Measurements from ENCODE around the gene PKM. TPM values are rescaled to one million over a fixed set of nuclear protein-coding genes. Genes with fewer than 3 reads are reported as not detected.
A peak's percentile ranks its signal among the peaks of the same experiment; 100 is the strongest.
"Not testable (repeated sequence)": the region's sequence is repeated elsewhere in the genome, so short reads cannot be mapped to it uniquely, and the experiment has no call there.

PKM gene
- 2,644 and 2,870 TPM in 2 replicates for total RNA-seq (2014; rRNA removed; shearing (Covaris generic))

- peak; percentile 99 for DNase-seq (ENCODE audit: low read depth)
These were observed at the start of gene PKM for GRCh38 chr15:72231066-72231832. Gene PKM, minus strand, starts transcription at chr15:72231190. Its CDS starts 12,093 bp downstream, at chr15:72219097.

- DNase-seq (ENCODE audit: low read depth) = no peak
These were observed 49.8 kb upstream of the PKM start for GRCh38 chr15:72280751-72281150.

DNA sequence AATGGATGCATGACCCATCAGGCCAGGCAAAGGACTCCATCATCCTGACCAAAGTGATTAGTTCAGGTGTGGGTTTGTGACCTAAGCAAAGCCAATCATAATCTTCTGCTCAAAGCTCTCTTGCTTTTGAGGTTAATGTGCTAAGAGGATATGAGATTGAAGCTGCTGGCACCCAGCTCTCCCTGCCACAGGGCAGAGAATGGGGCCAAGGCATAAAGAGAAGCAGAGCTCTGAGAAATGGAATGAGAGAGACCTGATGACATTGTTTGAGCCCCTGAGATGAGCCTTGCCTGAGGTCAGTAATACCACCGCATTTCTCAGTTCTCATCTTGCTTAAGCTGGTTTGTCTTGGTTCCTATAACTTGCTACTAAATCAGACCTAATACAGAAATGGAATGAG is 47.7 kb upstream of the PKM start:
- DNase-seq (ENCODE audit: low read depth) = no peak

- DNase-seq (ENCODE audit: low read depth) = no peak
These were observed 45.3 kb upstream of the PKM start for GRCh38 chr15:72276326-72276700.

GRCh38 chr15:72275635-72276325 is 44.8 kb upstream of the PKM start:
- DNase-seq (ENCODE audit: low read depth) = not testable (repeated sequence)

GRCh38 chr15:72272997-72273352 is 42.0 kb upstream of the PKM start:
- DNase-seq (ENCODE audit: low read depth) = no peak

GRCh38 chr15:72272213-72272996 is 41.4 kb upstream of the PKM start, which contains the start of gene PARP6:
Gene PARP6, minus strand, starts transcription at chr15:72272554. Its CDS starts 5,077 bp downstream, at chr15:72267477.
- peak; percentile 98 for DNase-seq (ENCODE audit: low read depth)

DNA sequence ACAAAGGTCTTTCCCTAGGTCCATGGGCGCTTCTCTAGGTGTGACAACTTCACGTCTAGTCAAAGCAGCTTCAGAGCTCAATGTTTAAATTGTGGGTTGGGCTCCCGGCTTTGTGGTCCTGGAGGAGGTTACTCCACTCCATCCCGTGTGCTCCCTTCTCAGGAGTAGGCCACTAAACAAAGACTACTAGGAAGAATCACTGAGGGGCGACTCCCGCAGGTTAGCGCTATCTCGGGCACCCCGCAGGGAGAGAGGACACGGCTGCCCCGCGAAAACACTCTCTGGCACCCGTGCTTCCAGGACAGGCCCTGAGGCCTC is 40.9 kb upstream of the PKM start:
- DNase-seq (ENCODE audit: low read depth) = peak; percentile 26

DNA sequence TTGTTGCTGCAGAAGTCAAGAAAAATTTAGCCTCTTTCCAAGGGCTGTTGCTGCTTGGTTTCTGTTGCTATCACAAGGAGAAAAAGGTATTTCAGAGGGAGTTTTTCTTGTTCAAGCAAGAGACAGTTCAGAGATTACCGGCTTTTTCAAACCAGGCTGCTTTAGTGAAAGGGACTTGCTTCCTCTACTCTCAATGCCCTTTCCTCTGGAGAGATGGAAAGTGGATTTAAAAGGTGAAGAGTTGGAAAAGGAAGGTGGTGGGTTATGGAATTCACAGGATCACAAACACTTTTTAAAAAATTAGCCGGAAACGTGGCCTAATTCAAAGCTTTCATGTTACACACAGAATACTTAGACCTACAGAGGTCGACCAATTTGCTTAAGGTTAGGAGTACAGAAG is 40.2 kb upstream of the PKM start:
- DNase-seq (ENCODE audit: low read depth) = no peak

DNA sequence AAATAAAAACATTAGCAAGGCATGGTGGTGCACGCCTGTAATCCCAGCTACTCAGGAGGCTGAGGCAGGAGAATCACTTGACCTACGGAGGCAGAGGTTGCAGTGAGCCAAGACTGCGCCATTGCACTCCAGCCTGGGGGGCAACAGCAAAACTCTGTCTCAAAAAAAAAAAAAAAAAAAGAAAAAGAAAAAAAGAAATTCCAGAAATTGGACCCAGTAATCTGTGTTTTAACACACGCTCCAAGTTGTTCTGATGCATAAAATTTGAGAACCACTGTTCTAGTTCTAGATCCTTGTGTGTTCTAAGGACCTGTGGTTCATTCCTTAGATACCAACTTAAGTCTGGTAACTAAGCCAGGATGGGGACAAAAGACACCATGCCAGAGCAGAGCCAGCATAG is 38.7 kb upstream of the PKM start:
- DNase-seq (ENCODE audit: low read depth) = no peak

GRCh38 chr15:72265031-72265430 is 34.0 kb upstream of the PKM start:
- DNase-seq (ENCODE audit: low read depth) = no peak

GRCh38 chr15:72252663-72253299 is 21.8 kb upstream of the PKM start:
- DNase-seq (ENCODE audit: low read depth) = no peak

GRCh38 chr15:72249142-72249810 is 18.3 kb upstream of the PKM start:
- no peak for DNase-seq (ENCODE audit: low read depth)

- no peak for DNase-seq (ENCODE audit: low read depth)
These were observed 17.5 kb upstream of the PKM start for GRCh38 chr15:72248514-72248913.

DNA sequence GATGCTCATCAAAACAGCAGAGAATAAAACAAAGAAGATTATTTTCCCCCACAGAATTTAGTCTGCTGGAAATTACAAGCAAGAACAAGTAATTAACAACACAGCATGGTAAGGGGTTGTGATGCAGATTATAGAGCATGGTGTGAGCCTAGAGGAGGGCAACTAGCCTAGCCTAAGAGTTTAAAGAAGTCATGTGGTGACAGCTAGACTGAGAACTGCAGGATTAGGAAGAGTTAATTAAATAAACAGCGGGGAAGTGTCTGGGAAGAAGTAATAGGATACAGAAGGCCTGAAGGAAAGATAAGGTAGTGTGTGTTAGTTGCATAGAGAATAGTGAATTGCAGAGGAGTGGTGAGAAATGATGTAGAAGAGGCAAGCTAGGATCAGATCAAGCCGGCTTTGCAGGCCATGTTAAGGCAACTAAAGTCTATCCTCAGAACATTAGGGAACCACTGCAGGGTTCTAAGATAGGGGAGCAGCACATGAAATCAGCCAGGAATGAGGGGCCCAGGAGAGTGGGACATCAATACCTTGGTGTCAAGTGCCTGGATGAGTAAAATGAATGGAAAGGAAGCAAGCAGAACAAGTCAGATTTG is 11.9 kb upstream of the PKM start:
- DNase-seq (ENCODE audit: low read depth) = no peak

- no peak for DNase-seq (ENCODE audit: low read depth)
These were observed 8.7 kb upstream of the PKM start for GRCh38 chr15:72239652-72240051.

- no peak for DNase-seq (ENCODE audit: low read depth)
These were observed 7.6 kb upstream of the PKM start for GRCh38 chr15:72238586-72238985.

- DNase-seq (ENCODE audit: low read depth) = no peak
These were observed 6.8 kb upstream of the PKM start for GRCh38 chr15:72237853-72238224.

DNA sequence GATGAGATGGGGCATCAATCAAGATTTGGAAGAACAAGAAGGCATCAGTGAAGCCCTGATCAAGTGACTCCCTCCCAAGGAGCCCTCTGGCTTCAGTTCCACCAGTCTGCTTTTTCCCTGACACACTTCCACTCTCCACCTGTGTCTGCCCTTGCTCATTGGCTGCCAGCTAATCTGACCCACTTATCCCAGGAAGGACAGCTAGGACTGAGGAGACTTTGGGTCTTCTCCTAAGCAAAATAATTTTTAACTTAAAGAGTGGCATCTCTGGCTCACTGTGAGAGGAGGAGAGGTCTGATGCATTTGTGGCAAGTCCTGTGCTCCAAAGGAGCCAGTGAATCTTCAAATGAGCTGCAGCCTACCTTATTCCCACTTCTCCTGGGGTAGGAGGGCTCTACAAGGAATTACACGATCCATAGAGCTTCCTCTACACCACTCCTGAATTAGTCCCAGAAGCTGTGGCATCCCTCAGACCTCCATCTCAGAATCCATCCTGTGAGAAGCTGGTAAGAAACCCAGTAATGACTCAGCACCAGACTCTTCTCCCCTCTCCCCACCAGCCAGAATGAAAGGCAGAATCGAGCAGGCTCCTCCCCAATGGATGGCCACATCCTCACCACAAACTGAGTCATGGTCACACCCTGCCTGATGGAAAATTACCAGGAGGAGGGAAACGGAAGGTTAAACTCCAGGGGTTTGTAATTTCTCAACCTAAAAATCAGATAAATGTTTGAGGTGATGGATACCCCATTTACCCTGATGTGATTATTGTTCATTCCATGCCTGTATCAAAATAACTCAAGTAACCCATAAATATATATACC is 6.3 kb upstream of the PKM start:
- DNase-seq (ENCODE audit: low read depth) = peak; percentile 99

- DNase-seq (ENCODE audit: low read depth) = no peak
These were observed 5.5 kb upstream of the PKM start for GRCh38 chr15:72236381-72237003.
